GM18520 (cell line): ENCODE measurements around the gene ARRB1.
"Not testable (repeated sequence)": the region's sequence is repeated elsewhere in the genome, so short reads cannot be mapped to it uniquely, and the experiment has no call there.

Experiments
- ATAC-seq: cut with Tn5 transposase; IDR thresholded peaks from one replicate; pipeline ENCODE4 v1.9.1; 2021; ENCODE audit not compliant: unreplicated experiment

ARRB1 gene

DNA sequence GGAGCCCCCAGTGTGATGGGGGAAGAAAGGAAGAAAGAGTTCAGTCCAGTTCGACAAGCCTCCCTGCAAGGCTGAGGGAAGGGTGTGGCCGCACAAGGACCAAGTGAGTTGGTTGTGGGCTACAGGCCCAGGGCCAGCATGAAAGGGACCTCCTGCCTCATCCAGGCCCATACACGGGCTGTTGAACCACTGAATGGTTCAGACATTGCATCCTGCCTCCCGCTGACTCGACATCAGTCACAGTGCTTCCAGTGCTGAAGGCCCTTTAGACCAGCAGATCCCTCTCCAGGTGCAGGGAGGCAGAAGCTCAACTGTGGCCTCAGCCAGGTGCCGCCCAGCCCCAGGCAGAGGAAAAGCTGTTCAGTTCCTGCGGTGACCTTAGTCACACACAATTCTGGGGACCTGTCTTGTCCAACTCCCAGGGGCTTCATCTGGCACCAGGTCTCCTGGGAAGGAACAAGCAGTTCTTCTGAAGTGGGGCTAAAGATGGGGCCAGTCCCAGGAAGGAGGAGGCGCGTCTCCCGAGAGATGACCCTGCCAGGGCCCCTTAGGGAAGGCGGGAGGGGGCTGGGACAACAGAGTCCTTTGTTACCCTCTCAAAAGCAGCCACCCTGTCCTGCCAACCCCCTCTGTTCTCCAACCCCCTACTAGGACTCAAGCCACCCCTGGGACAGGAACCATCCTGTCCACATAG, 6.6 kb downstream of the ARRB1 start:
- no peak for ATAC-seq

DNA sequence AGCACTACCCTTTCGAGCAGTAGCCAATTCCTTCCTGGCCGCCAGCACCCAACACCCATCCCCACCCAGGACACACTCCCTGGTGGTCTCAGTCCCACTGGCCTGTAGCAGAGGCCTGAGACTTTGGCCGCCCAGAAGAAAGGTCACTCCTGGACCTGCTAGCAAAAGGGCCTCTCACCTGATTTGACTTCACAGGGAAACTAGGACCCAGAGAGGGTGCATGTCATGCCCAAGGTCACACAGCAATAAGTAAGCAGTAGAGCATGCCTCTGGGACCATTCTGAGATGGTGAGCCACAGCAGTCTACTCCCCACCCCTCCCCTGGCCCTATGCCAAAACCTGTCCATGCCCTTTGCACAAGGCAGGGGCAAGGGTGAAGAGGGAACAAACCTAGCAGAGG, 7.3 kb downstream of the ARRB1 start:
- ATAC-seq: no peak

DNA sequence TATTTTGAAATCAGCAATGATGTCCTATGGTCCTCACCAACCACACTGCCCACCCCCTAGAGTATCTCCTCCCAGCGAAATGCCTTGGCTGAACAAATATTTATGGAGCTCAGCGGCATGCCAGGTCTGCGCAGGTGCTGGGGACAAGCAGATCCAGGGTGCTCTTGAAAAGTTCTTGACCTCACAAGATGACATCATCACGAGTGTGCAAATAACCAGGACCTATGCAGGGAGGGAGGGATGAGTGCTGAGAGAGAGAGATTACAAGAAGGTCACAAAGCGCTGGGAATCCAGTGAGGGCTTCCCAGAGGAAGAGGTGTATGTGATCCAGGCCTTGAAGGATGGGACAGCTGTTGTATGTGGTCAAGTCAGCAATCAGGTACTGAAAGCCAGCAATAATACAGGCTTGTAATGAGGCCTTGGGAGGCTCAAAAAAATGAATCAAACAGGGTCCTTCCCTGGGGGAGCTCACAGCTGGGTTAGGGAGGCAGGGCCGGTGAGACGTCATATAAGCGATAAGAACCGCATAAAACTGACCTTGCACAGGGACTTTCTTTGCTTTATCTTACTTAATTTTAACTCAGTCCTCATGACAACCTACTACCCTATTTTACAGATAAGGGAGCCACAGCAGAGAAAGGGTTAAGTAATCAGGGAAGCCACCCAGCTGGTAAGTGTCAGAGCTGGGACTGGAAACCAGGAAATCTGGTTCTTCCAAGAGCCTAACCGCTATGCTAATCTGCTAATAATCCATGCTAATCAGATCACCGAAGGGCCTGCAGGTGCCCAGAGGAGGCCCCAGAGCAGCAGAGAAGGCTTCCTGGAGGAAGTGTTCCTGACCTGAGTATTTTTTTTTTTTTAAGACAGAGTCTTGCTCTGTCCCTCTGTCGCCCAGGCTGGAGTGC, 8.2 kb downstream of the ARRB1 start:
- ATAC-seq: no peak

DNA sequence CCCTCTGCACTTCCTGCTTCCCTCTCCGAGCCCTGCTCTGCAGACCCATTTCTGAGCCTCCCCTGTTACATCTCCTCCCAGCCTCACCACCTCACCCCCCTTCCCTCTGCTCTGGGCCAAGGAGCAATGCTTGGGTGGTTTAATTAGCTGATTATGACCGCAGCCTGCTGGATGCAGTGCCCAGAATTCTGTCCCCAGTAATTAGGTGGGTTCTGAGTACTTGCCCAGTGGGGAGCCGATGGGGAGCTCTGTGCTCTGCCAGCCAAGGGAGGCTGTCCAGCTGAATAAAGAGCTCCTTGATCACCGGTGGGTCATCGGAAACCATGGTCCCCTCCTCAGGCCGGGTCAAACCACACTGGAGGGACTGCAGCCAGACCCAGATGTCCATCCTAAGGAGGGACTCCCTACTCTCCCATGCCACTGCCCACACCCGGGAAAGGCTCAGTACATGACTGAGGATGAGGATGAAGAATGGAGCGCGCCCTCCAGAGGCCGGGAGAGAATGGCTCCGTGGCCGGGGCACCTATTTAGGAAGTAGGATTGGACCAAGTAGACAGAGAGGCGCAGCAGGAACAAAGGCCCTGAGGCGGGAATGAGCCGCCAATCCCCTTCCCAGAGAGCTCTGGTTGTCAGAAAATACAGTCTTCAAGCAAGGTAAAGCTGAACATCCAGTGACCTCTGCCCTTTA, 9.1 kb downstream of the ARRB1 start:
- no peak for ATAC-seq

DNA sequence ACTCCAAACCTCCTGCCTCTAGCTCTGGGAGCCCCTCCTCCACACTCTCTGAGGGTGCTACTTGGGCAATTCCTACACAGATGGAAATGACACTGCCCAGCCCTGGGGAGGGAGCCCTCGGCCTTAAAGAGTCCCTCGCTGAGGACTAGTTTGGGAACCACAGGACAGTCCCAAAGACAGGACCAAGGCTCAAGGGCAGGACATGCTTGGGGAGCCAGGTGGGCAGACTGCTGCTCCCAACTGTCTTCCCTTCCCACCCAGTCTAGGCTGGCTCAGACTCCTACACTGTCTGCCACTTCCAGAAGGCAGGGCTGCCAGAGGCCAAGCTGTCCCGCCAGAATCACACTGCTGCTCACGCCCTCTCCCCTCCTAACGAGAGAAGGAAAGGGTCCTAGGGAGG, 9.8 kb downstream of the ARRB1 start:
- ATAC-seq: no peak

DNA sequence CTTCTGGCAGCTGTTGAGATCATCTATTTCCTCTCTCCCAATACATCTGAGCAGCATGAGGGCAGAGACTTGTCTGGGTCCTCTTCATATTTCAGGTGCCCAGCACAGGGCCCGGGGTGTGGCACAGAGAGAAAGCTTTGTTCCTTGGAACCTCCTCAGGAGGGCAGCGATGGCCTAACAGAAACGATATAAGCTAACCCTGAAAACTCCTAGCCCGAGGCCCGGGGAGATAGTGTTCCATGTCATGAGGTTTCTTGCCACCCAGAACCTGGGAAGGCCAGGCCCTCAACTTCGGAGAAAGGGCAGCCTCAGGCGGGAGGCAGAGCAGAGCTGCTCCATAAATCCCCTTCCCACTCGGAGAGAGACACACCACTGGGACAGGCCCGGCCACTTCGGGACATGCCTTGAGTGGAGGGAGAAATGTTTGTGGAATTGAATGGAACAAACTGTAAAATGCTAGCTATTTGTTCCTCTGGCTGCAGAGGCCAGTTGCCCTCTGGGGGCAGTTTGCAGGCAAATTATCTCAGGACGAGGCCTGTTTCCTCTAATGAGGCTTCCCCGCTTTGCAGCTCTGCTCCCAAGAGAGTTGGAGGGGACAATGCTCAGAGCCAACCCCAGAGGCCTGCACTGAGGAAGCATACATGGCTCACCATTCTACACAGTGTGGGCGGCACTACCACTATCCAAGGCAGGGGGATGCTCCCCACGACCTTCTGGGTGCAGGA, 11.6 kb downstream of the ARRB1 start:
- no peak for ATAC-seq

DNA sequence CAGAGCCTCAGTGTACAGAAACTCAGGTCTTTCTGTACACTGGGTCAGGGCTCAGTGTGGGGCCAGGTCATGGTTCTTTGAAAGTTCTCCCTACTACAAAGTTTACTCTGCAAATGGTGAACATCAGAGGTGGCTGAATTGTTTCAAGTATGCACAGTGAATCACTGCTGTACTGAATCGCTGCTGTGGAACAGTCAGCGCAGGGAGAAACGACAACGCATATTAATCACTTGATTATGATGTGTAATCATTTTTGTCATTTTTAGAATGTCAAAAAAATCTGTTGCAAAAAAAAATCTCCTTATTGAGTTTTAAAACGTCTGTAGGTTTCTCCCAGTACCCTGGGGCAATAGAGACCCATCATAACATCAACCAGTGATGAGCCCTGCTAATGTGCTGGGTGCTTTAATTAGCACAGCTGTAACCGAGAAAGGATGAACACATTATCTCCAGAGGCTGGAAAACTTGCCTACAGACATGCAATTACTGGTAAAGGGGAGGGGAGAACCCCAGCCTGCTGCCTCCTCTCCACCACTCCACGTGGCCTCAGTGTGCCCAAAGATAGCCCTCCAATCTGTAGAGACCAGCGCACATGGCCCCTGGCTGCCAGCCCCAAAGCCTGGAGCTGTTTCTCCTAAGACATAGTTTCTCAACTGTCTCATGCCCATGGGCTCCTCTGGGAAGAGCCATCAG, 12.8 kb downstream of the ARRB1 start:
- ATAC-seq: no peak

DNA sequence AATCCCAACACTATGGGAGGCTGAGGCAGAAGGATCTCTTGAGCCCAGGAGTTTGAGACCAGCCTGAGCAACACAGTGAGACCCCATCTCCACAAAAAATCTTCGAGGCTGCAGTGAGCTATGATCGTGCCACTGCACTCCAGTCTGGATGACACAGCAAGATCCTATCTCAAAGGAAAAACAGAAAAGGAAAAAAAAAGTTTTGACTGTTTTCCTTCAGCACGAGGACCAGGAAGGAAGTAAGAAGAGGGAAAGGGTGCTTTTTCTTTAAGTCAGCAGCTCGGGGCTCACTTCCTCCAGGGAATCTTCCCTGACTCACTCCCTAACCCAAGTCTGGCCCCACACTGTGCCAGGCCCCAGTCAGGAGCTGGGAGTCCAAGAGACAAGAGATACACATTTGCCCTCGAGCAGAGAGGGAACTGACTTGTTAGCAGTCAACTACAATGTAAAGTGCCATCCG, 14.2 kb downstream of the ARRB1 start:
- ATAC-seq: no peak

DNA sequence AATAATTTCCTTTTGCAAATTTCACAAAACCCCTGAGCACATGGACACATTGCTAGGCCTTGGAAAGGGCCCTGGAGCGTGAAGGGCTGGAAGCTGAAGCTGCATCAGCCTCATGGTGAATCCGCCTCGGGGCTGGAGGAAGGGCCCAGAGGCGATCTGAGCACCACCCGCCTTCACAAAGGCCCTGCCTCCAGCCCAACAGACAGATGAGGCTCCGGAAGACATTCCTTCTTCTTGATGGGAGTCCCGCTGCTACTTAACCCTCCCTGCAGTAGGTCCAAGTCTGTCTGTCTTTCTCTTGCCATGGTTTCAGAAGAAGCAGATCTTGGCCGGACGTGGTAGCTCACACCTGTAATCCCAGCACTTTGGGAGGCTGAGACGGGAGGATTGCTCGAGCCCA, 16.5 kb downstream of the ARRB1 start:
- ATAC-seq: no peak

DNA sequence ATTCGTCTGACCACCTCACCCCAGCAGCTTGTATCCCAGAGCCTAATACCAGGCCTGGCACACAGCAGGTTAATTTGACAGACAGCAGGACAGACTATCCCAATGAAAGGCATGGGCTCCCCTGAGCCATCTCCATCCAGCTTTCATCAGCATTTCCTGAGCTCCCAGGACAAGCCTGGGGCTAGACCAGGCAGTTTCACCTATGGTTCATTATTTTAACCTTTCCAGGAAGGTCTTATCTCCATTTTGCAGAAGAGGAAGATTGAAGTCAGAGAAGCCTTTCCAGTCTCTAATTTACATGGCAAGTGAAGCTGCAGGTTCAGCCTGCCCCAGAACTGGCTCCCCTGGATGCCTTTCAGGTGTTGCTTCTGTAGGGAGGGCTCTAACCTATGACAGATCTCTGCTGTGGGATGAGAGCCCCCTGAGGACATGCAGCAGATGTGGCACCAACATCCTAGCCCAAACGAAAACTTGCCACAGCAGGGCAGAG, 17.0 kb downstream of the ARRB1 start:
- no peak for ATAC-seq

DNA sequence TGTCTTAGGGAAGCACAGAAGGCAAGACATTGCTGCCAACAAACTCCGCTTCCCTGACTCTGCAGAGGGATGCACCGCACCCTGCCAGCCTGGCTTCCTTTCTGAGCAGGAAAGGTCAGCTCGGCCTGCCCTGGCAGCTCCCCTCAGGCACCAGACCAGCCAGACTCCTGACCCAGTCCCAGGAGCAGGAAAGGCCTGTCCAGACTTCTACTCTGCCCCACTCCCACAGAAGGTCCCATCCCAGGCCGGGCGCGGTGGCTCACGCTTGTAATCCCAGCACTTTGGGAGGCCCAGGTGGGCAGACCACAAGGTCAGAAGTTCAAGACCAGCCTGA, 17.7 kb downstream of the ARRB1 start:
- ATAC-seq: no peak

DNA sequence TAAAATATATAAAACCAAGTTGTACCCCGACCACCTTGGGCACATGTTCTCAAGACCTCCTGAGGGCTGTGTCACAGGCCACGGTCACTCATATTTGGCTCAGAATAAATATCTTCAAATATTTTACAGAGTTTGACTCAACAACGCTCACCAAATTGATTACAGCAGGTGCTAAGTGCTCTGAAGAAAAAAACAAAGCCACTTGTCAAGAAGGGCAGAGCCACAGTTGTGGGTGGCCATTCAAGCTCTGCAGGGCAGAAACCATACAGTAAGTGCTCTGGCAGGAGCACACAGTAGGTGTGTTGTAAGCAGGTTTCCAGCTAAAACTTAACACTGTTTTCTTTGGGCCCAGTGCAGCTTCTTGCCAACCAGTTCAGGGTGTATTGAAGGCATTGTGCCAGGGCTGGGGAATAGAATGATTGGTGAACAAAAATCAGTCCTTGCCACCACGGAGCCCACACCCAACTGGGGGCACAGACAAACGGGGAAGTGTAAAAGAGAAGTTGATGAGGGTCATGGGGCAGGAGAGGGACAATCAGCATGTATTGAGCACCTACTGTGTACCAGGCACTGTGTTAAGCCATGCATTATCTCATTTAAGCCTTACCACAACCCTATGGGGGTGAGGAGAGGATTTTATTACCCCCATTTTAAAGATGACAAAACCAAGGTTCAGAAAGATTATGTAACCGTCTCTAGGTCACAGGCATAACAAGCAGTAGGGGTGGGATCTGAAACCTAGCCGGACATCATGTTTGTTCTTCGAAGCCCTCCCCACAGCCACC, 18.2 kb downstream of the ARRB1 start:
- ATAC-seq: no peak

DNA sequence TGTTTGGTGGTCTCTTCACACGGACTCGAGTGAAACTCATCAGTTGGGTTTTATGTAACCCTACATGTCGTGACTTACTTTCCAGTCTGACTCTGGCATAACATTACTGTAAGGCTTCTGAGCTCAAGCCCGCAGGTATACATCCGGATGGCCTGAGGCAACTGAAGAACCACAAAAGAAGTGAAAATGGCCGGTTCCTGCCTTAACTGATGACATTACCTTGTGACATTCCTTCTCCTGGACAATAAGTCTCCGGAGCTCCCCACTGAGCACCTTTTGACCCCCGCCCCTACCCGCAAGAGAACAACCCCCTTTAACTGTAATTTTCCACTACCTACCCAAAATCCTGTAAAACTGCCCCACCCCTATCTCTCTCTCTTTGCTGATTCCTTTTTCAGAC, 19.7 kb downstream of the ARRB1 start:
- not testable (repeated sequence) for ATAC-seq

DNA sequence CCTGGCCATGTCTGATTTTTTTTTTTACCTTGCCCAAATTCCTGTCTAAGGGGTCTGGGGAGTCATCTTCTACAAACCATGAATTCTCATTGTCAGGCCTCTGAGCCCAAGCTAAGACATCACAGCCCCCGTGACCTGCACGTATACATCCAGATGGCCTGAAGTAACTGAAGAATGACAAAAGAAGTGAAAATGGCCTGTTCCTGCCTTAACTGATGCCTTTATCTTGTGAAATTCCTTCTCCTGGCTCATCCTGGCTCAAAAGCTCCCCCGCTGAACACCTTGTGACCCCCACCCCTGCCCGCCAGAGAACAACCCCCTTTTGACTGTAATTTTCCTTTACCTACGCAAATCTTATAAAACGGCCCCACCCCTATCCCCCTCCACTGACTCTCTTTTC, 20.2 kb downstream of the ARRB1 start:
- ATAC-seq: not testable (repeated sequence)

DNA sequence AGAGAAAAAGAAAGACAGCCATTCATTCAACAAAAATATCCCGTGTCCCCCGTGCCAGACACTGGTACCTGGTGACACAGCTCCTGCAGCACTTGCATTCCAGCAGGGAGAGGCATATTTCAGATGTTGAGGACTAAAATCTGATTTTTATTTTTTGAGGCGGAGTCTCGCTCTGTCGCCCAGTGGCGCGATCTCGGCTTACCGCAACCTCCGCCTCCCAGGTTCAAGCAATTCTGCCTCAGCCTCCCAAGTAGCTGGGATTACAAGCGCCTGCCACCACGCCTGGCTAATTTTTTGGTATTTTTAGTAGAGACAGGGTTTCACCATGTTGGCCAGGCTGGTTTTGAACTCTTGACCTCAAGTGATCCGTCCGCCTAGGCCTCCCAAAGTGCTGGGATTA, 20.6 kb downstream of the ARRB1 start:
- not testable (repeated sequence) for ATAC-seq

DNA sequence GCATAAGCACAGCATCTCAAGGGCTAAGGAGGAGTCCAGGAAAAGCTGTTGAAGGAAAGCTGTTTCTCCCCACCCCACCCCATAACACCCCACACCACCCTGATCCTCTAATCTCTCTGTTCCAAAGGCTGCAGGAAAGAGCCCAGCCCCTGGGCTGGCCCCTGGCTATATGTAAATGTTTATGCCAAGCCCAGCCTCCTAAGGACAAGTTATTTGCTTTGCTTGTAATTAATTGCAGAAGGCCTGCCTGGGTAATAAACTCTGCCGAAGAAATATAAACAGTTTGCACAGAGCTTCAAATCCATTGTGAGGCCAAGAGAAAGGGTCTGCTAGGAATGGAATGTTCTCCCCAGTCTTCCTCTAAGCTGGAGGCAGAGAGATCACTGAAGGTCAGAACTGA, 21.2 kb downstream of the ARRB1 start:
- no peak for ATAC-seq

DNA sequence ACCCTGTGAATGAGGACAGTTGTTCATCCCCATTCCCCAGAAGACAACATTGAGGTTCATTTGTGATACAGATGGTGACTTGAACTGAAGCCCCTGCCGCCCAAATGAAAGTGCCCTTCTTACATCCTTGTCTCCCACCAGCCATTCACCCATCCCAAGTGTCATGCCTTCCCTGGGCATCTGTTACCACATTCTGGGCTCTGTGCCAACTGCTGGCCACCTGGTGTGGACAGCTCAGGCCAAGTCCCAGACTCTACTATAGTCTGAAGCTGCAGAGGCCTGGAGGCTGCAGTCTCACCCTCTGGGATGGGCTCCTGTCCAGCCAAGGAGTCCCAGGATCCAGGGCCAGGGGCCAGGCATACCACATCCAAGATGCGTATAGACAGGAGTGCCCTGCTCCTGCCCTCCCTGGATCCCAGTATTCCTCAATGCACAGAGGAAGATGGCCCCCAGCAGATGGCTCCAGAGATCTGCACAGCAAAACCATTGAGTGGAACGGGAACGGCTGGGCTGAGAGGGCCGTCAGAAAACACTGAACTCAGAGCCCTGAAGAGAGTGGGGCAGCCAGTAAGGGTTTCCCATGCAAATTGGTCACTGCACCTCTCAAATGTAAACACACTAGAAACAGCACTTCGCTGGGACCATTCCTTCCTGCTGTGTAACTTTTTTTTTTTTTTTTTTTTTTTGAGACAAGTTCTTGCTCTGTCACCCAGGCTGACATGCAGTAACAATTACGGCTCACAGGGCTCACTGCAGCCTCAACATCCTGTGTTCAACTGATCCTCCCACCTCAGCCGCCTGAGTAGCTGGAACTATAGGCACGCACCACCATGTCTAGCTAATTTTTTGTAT, 22.8 kb downstream of the ARRB1 start:
- ATAC-seq: no peak

DNA sequence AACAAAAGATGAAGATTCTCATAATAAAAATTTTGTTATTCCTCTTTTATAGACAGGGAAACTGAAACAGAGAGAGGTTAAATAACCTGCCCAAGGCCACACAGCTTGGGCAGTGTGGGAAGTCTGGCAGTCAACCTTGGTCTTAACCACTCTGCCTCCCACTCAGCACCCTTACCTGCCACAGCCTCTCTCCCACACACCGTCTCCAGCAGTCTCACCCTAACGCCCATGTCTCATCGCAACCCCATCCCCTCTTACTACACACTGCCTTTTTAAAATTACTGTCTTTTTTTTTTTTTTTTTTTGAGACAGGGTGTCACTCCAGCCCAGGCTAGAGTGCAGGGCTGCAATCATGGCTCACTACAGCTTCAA, 25.0 kb downstream of the ARRB1 start:
- no peak for ATAC-seq
